Choroid plexus epithelial cell (primary cell): Measurements from ENCODE around the gene C10orf53.
A peak's percentile ranks its signal among the peaks of the same experiment; 100 is the strongest.

Source experiments
- DNase-seq: peaks from one replicate; pipeline ENCODE4 v3.0.0-alpha.2; 2010; ENCODE audit warnings: low read depth
- H3K4me3 ChIP-seq: 2 replicates; pipeline ENCODE4 v1.5.1; 2011; ENCODE audit warnings: low read depth, mild to moderate bottlenecking, control low read depth, low read length, moderate library complexity
- TF ChIP-seq, protein P1 (sequence below): conservative IDR thresholded peaks from 2 replicates; pipeline ENCODE4 v1.5.1; 2011; ENCODE audit warnings: low read depth, mild to moderate bottlenecking, control low read depth, inconsistent platforms, low read length, moderate library complexity

Gene C10orf53

GRCh38 chr10:49649294-49649693 lies 30.2 kb upstream of the C10orf53 start:
- H3K4me3 ChIP-seq = no peak overlapping the region
- DNase-seq = peak; percentile 64
- TF ChIP-seq, protein P1, sequence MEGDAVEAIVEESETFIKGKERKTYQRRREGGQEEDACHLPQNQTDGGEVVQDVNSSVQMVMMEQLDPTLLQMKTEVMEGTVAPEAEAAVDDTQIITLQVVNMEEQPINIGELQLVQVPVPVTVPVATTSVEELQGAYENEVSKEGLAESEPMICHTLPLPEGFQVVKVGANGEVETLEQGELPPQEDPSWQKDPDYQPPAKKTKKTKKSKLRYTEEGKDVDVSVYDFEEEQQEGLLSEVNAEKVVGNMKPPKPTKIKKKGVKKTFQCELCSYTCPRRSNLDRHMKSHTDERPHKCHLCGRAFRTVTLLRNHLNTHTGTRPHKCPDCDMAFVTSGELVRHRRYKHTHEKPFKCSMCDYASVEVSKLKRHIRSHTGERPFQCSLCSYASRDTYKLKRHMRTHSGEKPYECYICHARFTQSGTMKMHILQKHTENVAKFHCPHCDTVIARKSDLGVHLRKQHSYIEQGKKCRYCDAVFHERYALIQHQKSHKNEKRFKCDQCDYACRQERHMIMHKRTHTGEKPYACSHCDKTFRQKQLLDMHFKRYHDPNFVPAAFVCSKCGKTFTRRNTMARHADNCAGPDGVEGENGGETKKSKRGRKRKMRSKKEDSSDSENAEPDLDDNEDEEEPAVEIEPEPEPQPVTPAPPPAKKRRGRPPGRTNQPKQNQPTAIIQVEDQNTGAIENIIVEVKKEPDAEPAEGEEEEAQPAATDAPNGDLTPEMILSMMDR = no peak

GRCh38 chr10:49649936-49650723 lies 29.3 kb upstream of the C10orf53 start:
- TF ChIP-seq, protein P1 = no peak
- H3K4me3 ChIP-seq = no peak overlapping the region
- DNase-seq = no peak

- H3K4me3 ChIP-seq = no peak overlapping the region
- TF ChIP-seq, protein P1 = no peak
- no peak for DNase-seq
Measured at GRCh38 chr10:49650724-49651034, 28.8 kb upstream of the C10orf53 start.

- TF ChIP-seq, protein P1 = no peak
- H3K4me3 ChIP-seq = no peak overlapping the region
- DNase-seq = no peak
Measured at GRCh38 chr10:49651039-49651835, 28.2 kb upstream of the C10orf53 start.

DNA sequence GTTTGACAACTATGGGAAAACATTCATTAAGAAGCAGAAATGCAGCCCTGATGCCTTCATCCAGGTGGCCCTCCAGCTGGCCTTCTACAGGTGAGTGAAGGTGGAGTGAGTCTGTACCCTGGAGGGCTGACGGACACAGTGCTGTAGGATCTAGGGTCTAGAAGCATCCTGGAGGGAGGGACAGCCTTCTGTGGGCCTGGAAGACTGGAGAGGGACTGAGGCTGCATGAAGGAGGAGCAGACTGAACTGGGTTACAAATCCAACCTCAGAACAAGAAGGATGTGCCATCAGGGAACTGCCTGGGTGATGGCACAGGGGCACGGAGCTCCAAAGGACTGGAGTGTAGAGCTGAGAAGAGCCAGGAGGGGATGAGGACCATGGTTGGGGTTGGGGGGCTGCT lies 27.5 kb upstream of the C10orf53 start:
- H3K4me3 ChIP-seq = no peak overlapping the region
- no peak for DNase-seq
- TF ChIP-seq, protein P1 = no peak

GRCh38 chr10:49652421-49653272 lies 26.8 kb upstream of the C10orf53 start:
- TF ChIP-seq, protein P1 = no peak
- no peak for DNase-seq

More at GRCh38 chr10:49652421-49653272, 26.8 kb upstream of the C10orf53 start:
- no peak overlapping the region for H3K4me3 ChIP-seq
